Mucosa of descending colon (tissue), 3 donors: ENCODE measurements around the gene SLC11A2. TPM values are rescaled to one million over a fixed set of nuclear protein-coding genes. Genes with fewer than 3 reads are reported as not detected.

Source experiments
- ATAC-seq: fragments of 200-7000 bp; cut with Tn5 transposase; one replicate; pipeline ENCODE4 v1.9.1; 2020; ENCODE audit warnings: mild to moderate bottlenecking, moderate library complexity
- DNase-seq, 3 donors: peaks; one replicate each; pipeline ENCODE4 v3.0.0-alpha.2; 2020
- H3K36me3 ChIP-seq: fragments of 200-600 bp; one replicate; pipeline ENCODE4 v1.8.0; 2021; ENCODE audit warnings: low read depth, mild to moderate bottlenecking
- H3K4me1 ChIP-seq: fragments of 200-600 bp; one replicate; pipeline ENCODE4 v1.8.0; 2021; ENCODE audit warnings: low read depth, mild to moderate bottlenecking
- H3K4me3 ChIP-seq: fragments of 200-600 bp; one replicate; pipeline ENCODE4 v1.8.0; 2021; ENCODE audit warnings: mild to moderate bottlenecking
- H3K9me3 ChIP-seq: fragments of 200-600 bp; one replicate; pipeline ENCODE4 v1.8.0; 2021; ENCODE audit warnings: mild to moderate bottlenecking
- intact Hi-C, 2 donors: fragments of 100-400 bp; cut with DNase I in 1 of 2; cut with micrococcal nuclease in 1 of 2; formaldehyde crosslinking; loops; one replicate each; pipeline versions ENCODE4 v1.11.0 to v1.11.1; 2022; cut with DNase I, micrococcal nuclease
- total RNA-seq, 3 donors: library from RNA; stranded (reverse); fragmentation: NEBNext Ultra II Directional in 2 of 3; extraction: Animal tissue kit (Norgen Biotek cat#: 25700) in 2 of 3; gene quantifications; one replicate each; pipeline versions ENCODE4 v1.2.1 to v1.2.4, GENCODE V29; 2021 to 2023
- TF ChIP-seq, protein P1 (sequence below): fragments of 200-600 bp; IDR thresholded peaks from one replicate; pipeline ENCODE4 v1.8.0; 2022; ENCODE audit warnings: antibody characterized with exemption, mild to moderate bottlenecking
- donor health status: DM: no; HTN: no; CAD: no; lungs with moderate emphysema.
- donor health status: DM: no; HTN: no; CAD: no.
- donor health status: DM: no; HTN: yes; CAD: no.

The SLC11A2 gene
- total RNA-seq, 3 donors from 2014 or later: 32.3 to 48.9 (median 43.0) TPM

DNA sequence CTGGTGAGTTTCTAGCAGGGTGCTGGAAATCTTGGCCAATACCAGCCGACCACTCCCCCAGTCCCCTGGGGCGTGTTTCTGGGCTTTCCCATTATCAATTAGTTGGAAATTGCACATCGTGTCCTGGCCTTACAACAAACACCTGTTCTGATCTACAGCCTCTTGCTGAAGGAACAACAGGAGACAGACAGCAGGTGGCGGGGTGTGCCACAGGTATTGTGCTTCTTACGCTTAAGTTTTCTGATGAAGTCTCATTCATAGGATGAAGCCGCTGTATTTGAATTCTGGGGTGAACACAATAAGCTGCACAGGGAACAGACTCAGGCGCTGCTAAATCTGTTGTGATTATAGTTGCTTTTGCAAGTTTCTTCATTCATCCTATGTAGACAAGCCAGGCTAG, 73.1 kb downstream of the SLC11A2 start:
- DNase-seq (peak in 1 of 3 donors; percentile 9), ATAC-seq (peak; percentile 14)
- no peaks in the 10 kb centered on the region for H3K36me3 ChIP-seq
- intact Hi-C loops: no loop called here
- no peaks in the 10 kb centered on the region for H3K9me3 ChIP-seq
- TF ChIP-seq, protein P1, sequence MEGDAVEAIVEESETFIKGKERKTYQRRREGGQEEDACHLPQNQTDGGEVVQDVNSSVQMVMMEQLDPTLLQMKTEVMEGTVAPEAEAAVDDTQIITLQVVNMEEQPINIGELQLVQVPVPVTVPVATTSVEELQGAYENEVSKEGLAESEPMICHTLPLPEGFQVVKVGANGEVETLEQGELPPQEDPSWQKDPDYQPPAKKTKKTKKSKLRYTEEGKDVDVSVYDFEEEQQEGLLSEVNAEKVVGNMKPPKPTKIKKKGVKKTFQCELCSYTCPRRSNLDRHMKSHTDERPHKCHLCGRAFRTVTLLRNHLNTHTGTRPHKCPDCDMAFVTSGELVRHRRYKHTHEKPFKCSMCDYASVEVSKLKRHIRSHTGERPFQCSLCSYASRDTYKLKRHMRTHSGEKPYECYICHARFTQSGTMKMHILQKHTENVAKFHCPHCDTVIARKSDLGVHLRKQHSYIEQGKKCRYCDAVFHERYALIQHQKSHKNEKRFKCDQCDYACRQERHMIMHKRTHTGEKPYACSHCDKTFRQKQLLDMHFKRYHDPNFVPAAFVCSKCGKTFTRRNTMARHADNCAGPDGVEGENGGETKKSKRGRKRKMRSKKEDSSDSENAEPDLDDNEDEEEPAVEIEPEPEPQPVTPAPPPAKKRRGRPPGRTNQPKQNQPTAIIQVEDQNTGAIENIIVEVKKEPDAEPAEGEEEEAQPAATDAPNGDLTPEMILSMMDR: no peak
- no peak overlapping the region for H3K4me3 ChIP-seq
- no peaks in the 10 kb centered on the region for H3K4me1 ChIP-seq

DNA sequence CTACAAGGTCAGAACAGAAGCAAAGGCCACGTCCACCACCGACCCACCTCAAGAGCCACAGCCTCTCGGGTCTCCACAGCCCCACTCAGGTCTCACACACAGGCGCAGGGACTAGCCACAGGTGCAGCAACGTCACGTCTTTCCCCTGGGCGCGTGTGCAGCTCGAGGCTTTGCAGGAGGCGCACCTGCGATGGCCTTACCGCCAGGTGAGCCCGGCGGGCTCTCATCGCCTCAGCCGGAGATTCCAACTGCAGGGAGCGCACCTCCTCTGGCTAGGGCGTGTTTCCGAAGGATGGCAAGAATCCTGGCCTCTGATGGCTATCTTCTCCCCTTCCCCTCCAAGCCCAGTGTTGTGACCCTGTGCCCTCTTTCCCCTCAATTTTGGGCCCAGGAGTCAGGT, 73.7 kb downstream of the SLC11A2 start, which contains the start of gene HIGD1C:
TSS of gene HIGD1C (plus strand) at position 35 of the 400 bp plus-strand sequence. CDS start 1,455 bp downstream, outside the sequence.
- DNase-seq (no peak), ATAC-seq (no peak)
- no peak within 1 kb of the TSS for H3K4me3 ChIP-seq
- intact Hi-C loops: no loop called here
- H3K9me3 ChIP-seq: no peaks in the 10 kb centered on the region
- TF ChIP-seq, protein P1: no peak
- no peaks in the 10 kb centered on the region for H3K36me3 ChIP-seq
- no peaks in the 10 kb centered on the region for H3K4me1 ChIP-seq

DNA sequence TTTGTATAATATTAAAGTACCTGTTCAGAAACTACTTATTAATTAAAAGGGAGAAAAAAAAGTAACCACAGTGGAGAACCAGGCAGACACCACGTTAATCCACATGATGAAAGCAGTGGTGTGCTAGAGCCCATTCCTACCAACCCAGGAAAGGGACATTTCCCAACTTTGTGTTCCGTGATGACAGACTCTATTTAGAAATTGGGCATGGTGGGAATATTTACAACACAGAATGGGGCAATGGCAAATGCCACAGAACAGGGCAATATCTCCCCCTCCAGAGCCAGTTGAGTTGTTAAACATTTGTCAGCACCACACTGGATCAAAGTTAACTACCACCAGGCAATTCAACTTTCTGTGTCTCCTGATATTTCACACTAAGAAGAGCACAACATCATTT, 75.1 kb downstream of the SLC11A2 start:
- no peak overlapping the region for H3K4me3 ChIP-seq
- TF ChIP-seq, protein P1: no peak
- DNase-seq: no peak
- no peaks in the 10 kb centered on the region for H3K4me1 ChIP-seq
- no peaks in the 10 kb centered on the region for H3K36me3 ChIP-seq
- H3K9me3 ChIP-seq: no peaks in the 10 kb centered on the region
- no peak for ATAC-seq
- intact Hi-C loops: no loop called here

DNA sequence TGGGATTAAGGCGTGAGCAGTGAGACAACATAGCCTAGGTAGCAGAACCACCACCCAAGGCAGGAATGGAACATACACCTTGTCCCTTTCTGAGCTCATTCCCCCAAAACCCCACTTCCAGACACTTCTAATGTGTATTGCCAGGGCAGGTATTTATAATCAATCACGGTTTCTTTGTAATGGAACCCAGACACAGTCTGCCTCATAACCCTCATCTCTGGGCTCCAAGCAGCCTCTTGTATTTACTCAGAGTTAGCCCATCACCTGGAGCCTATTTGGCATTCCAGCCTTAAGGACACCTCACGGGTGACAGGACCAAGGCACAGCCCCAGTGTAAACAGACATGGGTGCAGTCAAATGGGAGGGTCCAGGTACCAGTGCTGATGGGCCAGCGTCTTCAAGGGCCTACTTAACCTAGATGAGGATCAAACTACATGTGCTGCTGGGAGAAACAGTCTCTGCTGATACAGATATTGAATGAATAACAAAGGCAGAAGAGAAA, 76.3 kb downstream of the SLC11A2 start:
- Histone ChIP-seq H3K4me3 (no peak overlapping the region), H3K4me1 (no peaks in the 10 kb centered on the region), H3K36me3 (no peaks in the 10 kb centered on the region), H3K9me3 (no peaks in the 10 kb centered on the region)
- ATAC-seq (no peak), DNase-seq (no peak)
- intact Hi-C loops: no loop called here
- TF ChIP-seq, protein P1: no peak

DNA sequence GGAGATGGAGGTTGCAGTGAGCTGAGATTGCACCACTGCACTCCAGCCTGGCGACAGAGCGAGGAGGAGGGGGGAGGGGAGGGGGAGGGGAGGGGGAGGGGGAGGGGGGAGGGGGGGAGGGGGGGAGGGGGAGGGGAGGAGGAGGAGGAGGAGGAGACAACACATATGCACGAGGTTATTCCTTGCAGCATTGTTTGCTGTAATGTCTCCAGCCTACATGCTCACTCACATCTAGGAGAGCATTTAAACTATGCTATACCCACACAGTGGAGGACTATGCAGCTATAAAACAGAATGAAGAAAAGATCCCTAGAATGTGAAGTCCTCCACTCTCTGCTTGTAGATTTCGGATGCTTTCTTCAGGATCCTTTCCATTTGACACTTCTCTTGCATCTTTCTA, 77.4 kb downstream of the SLC11A2 start:
- intact Hi-C loops: no loop called here
- Histone ChIP-seq H3K9me3 (no peaks in the 10 kb centered on the region), H3K4me1 (no peaks in the 10 kb centered on the region), H3K4me3 (no peak overlapping the region), H3K36me3 (no peaks in the 10 kb centered on the region)
- no peak for DNase-seq
- no peak for ATAC-seq
- TF ChIP-seq, protein P1: no peak
